ENCODE results near the gene SPSB3. TPM values are rescaled to one million over a fixed set of nuclear protein-coding genes. Genes with fewer than 3 reads are reported as not detected.
A peak's percentile ranks its signal among the peaks of the same experiment; 100 is the strongest.
"Not testable (repeated sequence)": the region's sequence is repeated elsewhere in the genome, so short reads cannot be mapped to it uniquely, and the experiment has no call there.

SPSB3 gene
- total RNA-seq, 1 experiment from 2014 or later, result 15.6 TPM

- DNase-seq (ENCODE audit: low read depth), result no peak
These were observed 34.3 kb upstream of the SPSB3 start for GRCh38 chr16:1816396-1817275.

GRCh38 chr16:1815461-1815860 is 33.1 kb upstream of the SPSB3 start:
- DNase-seq (ENCODE audit: low read depth), result no peak

DNA sequence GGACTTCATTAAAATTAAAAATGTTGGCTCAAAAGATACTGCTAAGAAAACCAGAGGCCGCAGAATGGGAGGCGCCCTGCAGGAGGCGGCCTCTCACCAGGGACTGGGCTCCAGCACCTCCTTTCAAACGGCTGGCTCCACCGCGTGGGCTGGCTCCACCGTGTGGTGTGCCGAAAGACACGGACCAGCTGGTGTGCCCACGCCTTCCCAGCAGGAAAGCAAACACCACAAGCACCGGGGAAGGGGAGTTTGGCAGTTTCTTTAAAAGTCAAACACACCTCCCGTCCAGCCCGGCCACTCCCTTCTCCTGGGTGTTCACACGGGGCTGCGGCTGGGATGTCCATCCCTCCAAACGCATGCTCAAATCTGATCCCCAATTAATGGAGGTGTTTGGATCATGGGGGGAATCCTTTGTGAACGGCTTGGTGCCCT is 30.4 kb upstream of the SPSB3 start:
- DNase-seq (ENCODE audit: low read depth), result peak; percentile 38

- DNase-seq (ENCODE audit: low read depth), result no peak
These were observed 28.2 kb upstream of the SPSB3 start for GRCh38 chr16:1810536-1810935.

GRCh38 chr16:1810106-1810505 is 27.7 kb upstream of the SPSB3 start:
- DNase-seq (ENCODE audit: low read depth), result no peak

- no peak for DNase-seq (ENCODE audit: low read depth)
These were observed 27.0 kb upstream of the SPSB3 start for GRCh38 chr16:1809281-1809801.

- no peak for DNase-seq (ENCODE audit: low read depth)
These were observed 26.3 kb upstream of the SPSB3 start for GRCh38 chr16:1808691-1809090.

DNA sequence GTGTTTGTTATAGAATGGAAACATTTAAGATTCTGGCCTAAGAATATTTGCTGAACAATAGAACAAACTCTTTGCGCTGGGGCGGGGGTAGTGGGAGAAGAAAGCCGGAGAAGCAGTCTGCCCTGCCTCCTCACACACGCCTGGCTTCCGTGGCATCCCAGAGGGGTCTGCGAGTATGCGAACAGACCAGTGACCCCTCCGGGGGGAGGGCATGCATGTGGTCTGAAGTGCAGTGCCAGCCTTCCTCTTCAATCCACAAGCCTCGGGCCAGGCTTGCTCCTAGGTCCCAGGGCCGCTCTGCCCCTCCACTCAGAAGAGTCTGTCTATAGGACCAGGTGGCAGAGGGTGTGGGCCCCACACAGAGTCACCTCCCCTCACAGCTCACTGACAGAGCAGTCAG is 25.3 kb upstream of the SPSB3 start:
- no peak for DNase-seq (ENCODE audit: low read depth)

DNA sequence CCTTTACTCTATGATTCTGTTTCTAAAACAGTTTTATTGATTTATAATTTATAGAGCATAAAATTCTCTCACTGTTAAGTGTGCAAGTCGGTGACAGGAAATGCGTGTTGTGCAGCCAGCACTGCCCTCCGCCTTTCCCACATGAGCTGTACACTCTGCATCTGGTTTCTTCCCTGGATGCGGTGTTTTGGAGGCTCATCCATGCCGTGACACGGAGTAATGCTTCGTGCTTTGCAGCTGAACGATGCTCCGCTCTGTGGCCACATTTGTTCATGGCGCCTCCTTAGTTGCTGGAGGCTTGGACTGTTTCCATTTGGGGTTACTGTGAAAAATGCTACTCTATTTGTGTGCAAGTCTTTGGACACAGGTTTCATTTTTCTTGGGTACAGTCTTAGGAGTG is 18.3 kb upstream of the SPSB3 start:
- peak; percentile 59 for DNase-seq (ENCODE audit: low read depth)

DNA sequence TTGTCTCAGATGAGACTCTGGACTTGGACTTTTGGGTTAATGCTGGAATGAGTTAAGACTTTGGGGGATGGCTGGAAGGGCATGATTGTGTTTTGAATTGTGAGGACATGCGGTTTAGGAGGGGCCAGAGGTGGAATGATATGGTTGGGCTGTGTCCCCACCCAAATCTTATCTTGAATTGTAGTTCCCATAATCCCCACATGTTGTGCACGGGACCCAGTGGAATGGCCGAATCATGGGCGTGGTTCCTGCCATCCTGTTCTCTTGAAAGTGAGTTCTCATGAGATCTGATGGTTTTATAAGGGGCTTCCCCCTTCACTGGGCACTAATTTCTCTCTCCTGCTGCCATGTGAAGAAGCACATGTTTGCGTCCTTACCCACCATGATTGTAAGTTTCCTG is 16.9 kb upstream of the SPSB3 start:
- not testable (repeated sequence) for DNase-seq (ENCODE audit: low read depth)

DNA sequence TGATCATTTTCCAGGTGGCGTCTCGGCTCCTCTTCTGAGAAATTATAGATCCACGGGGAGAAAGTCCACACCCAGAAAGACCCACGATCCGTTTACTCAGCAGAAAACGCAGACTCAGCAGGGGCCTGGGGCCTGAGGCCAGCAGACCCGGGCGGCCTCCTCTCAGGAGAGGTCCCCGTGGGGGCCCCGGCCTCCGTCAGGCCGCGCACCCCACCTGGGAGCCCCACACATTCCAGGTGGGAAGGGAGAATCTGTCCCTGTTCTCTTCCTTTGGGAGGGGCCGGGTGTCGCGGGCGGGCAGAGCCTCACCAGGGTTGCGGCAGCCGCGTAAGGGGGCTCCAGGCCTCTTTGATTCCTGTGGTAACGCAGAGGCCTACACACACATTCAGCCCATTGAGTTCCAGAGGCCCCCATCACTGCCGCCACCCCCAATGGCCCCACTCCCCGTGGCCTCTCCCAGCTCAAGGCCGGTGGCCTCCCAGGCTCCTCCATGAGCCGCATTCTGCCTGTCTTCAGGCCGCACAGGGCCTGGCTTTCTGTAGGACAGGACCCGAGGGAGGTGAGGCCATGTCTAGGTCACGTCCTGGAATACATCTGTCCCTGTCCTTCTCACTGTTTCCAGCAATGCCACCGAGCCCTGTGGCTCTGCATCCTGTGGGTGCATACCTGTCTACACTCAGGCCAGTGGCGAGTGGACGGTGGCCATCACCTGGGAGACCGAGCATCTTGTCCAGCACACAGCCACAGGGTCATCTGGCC is 12.7 kb upstream of the SPSB3 start:
- no peak for DNase-seq (ENCODE audit: low read depth)

- DNase-seq (ENCODE audit: low read depth), result no peak
These were observed 12.0 kb upstream of the SPSB3 start for GRCh38 chr16:1794221-1794871.

GRCh38 chr16:1793578-1794220 is 11.3 kb upstream of the SPSB3 start, which contains the start of gene IGFALS:
Gene IGFALS, minus strand, starts transcription at chr16:1793705. Its CDS starts 53 bp downstream, at chr16:1793652.
- DNase-seq (ENCODE audit: low read depth), result no peak

- DNase-seq (ENCODE audit: low read depth), result no peak
These were observed 10.6 kb upstream of the SPSB3 start for GRCh38 chr16:1792836-1793577.

GRCh38 chr16:1791943-1792812 is 9.8 kb upstream of the SPSB3 start:
- DNase-seq (ENCODE audit: low read depth), result no peak

GRCh38 chr16:1791256-1791942 is 9.0 kb upstream of the SPSB3 start:
- DNase-seq (ENCODE audit: low read depth), result no peak

DNA sequence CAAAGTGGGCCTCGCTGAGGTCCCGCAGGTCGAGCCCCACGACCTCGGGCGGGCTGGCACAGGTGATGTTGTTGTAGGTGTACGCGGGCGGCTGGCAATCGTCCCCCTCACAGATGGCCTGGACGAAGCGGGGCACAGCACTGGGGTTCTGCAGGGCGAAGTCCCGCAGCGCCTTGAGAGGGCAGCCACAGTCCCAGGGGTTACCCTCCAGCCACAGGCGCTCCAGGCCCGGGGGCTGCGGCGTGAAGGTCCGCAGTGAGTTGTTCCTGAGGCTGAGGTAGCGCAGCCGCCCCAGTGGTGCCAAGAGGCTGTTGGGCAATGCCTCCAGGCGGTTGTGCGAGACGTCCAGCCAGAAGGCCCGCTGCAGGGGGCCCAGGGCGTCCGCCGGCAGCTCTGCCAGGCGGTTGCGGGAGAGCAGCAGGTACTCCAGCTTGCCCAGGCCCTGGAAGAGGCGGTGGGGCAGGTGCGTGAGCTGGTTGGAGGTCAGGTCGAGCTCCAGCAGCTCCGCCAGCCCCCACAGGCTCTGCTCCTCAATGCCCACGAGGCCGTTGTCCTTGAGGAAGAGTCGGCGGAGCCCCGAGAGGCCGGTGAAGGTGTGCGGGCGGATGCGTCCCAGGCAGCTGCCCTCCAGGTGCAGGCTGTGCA is 8.4 kb upstream of the SPSB3 start:
- DNase-seq (ENCODE audit: low read depth), result no peak

- no peak for DNase-seq (ENCODE audit: low read depth)
These were observed 7.9 kb upstream of the SPSB3 start for GRCh38 chr16:1790261-1790610.

DNA sequence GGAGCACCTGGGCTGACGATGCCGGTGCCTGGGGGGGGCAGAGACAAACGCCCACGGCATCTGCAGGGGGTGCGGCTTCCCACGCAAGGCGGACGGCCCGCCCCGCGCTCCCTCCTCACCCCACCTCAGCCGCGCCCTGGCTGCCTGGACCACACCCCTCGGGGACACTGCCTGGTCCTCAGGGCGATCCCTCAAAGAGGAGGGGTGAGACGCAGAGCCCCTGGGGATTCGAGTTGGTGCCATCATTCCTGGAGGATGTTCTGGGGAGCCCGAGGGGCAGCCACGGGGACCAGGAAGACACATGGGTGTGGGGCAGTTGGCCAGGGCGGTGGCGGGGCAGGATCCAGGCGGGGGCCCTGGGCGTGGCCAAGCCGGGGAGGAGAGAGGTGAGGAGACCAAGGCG is 7.3 kb upstream of the SPSB3 start:
- no peak for DNase-seq (ENCODE audit: low read depth)

All from RPMI7951 (cell line).